Smooth muscle cell (in vitro differentiated cells): ENCODE results near the gene TIMP1. TPM values are rescaled to one million over a fixed set of nuclear protein-coding genes. Genes with fewer than 3 reads are reported as not detected.
A peak's percentile ranks its signal among the peaks of the same experiment; 100 is the strongest.

Experiments used
- DNase-seq: peaks from one replicate; lab custom pipeline; 2025; ENCODE audit not compliant: unreplicated experiment; lab: John Stamatoyannopoulos, UW
- H2AFZ ChIP-seq: fragments of 200-600 bp; sonication (generic); 2 replicates; pipeline ENCODE4 v1.6.0; 2016; ENCODE audit warnings: antibody characterized with exemption, low read depth, mild to moderate bottlenecking
- H3F3A ChIP-seq: fragments of 200-600 bp; sonication (generic); 2 replicates; pipeline ENCODE4 v1.6.0; 2017; ENCODE audit warnings: antibody characterized with exemption, low read depth
- H3K27ac ChIP-seq: fragments of 200-600 bp; sonication (generic); 2 replicates; pipeline ENCODE4 v1.5.1; 2016; ENCODE audit warnings: low read depth, mild to moderate bottlenecking
- H3K27me3 ChIP-seq: fragments of 200-600 bp; sonication (generic); 2 replicates; pipeline ENCODE4 v1.6.1; 2016; ENCODE audit warnings: low read depth, mild to moderate bottlenecking
- H3K36me3 ChIP-seq: fragments of 200-600 bp; sonication (generic); 2 replicates; pipeline ENCODE4 v1.5.1; 2016; ENCODE audit warnings: low read depth
- H3K4me1 ChIP-seq: fragments of 200-600 bp; sonication (generic); 2 replicates; pipeline ENCODE4 v1.5.1; 2016; ENCODE audit warnings: low read depth
- H3K4me2 ChIP-seq: fragments of 200-600 bp; sonication (generic); 2 replicates; pipeline ENCODE4 v1.6.0; 2016; ENCODE audit warnings: mild to moderate bottlenecking
- H3K4me3 ChIP-seq: fragments of 200-600 bp; sonication (generic); 2 replicates; pipeline ENCODE4 v1.5.1; 2016; ENCODE audit warnings: mild to moderate bottlenecking
- H3K79me2 ChIP-seq: fragments of 200-600 bp; sonication (generic); 2 replicates; pipeline ENCODE4 v1.6.0; 2016; ENCODE audit warnings: low read depth, mild to moderate bottlenecking
- H3K9ac ChIP-seq: fragments of 200-600 bp; sonication (generic); 2 replicates; pipeline ENCODE4 v1.6.0; 2016; ENCODE audit warnings: low read depth
- H3K9me3 ChIP-seq: fragments of 200-600 bp; sonication (generic); replicated peaks from 2 replicates; pipeline ENCODE4 v1.5.1; 2016; ENCODE audit warnings: low read depth
- H4K20me1 ChIP-seq: fragments of 200-600 bp; sonication (generic); 2 replicates; pipeline ENCODE4 v1.6.0; 2016; ENCODE audit warnings: low read depth
- WGBS: methylation state at CpG from one replicate; pipeline ENCODE4 v1.1.7; 2016; ENCODE audit warnings: low lambda C conversion rate; 5-methylcytosine and 5-hydroxymethylcytosine counted together
- polyA plus RNA-seq: library from polyadenylated mRNA; unstranded; fragments of >200 nt; fragmentation: Nextera tagmentation; extraction: Ambion mirVana; gene quantifications from 2 replicates; pipeline ENCODE4 v1.2.1, GENCODE V29; 2016
- total RNA-seq: library from RNA; depleted of rRNA; stranded (reverse); fragments of >200 nt; gene quantifications from 2 replicates; pipeline ENCODE4 v1.2.3, GENCODE V29; 2014
- TF ChIP-seq, protein P1 (sequence below): fragments of 200-600 bp; sonication (generic); IDR thresholded peaks from 2 replicates; pipeline ENCODE4 v1.5.1; 2017; ENCODE audit warnings: borderline replicate concordance, mild to moderate bottlenecking, antibody characterized with exemption; ENCODE audit not compliant: insufficient read depth, poor library complexity, severe bottlenecking

TIMP1 gene
- total and polyA plus RNA-seq, 2 experiments from 2014 or later = 3,796 to 15,830 TPM

DNA sequence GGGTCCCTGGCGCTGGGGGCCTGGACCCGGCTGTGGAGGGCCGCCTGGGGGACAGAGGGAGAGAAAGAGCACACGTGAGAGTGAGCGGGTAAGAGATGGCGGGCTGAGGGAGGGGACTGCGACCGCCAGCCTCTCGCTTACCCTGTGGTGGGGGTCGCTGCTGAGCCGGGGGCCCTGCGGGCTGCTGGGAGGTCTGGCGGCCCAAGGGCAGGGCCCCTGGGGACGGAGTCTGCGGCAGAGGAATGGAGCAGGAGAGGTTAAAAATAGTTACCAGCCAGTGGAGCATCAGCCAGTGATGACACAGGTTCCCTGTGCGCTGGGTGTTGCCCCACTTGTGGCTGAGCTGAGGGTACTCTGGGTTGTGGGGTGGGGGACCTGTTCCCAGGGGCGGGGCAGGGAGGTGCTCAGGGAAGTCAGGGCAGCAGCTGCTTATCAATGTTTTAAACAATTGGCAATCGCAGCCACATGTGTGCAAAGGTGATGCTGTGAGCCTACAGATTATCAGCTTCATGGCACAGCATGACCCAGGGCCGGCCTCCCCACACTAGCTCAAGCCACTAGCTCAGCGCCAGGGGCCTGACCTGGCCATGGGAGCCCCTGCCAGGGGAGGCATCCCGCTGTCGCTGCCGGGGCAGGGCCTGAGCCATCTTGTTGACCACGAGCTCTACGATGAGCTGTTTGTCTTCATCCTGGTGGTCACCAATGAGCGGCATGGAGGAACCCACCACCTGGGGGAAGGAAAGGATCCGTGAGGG lies 7.5 kb upstream of the TIMP1 start:
- WGBS = 73% methylated on average over 21 of the region's 27 CpGs
- Histone ChIP-seq H3K79me2 (no peaks in the 10 kb centered on the region), H2AFZ (no peak overlapping the region), H3K27me3 (no peaks in the 10 kb centered on the region), H3K9me3 (no peaks in the 10 kb centered on the region), H3K27ac (peak overlapping the region; percentile 77), H3K9ac (peak overlapping the region; percentile 47), H3K4me1 (no peaks in the 10 kb centered on the region), H3K36me3 (no peaks in the 10 kb centered on the region), H3K4me3 (peak overlapping the region; percentile 43), H3K4me2 (peak overlapping the region; percentile 82), H3F3A (no peaks in the 10 kb centered on the region), H4K20me1 (no peaks in the 10 kb centered on the region)
- TF ChIP-seq, protein P1, sequence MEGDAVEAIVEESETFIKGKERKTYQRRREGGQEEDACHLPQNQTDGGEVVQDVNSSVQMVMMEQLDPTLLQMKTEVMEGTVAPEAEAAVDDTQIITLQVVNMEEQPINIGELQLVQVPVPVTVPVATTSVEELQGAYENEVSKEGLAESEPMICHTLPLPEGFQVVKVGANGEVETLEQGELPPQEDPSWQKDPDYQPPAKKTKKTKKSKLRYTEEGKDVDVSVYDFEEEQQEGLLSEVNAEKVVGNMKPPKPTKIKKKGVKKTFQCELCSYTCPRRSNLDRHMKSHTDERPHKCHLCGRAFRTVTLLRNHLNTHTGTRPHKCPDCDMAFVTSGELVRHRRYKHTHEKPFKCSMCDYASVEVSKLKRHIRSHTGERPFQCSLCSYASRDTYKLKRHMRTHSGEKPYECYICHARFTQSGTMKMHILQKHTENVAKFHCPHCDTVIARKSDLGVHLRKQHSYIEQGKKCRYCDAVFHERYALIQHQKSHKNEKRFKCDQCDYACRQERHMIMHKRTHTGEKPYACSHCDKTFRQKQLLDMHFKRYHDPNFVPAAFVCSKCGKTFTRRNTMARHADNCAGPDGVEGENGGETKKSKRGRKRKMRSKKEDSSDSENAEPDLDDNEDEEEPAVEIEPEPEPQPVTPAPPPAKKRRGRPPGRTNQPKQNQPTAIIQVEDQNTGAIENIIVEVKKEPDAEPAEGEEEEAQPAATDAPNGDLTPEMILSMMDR = no peak
- no peak for DNase-seq

DNA sequence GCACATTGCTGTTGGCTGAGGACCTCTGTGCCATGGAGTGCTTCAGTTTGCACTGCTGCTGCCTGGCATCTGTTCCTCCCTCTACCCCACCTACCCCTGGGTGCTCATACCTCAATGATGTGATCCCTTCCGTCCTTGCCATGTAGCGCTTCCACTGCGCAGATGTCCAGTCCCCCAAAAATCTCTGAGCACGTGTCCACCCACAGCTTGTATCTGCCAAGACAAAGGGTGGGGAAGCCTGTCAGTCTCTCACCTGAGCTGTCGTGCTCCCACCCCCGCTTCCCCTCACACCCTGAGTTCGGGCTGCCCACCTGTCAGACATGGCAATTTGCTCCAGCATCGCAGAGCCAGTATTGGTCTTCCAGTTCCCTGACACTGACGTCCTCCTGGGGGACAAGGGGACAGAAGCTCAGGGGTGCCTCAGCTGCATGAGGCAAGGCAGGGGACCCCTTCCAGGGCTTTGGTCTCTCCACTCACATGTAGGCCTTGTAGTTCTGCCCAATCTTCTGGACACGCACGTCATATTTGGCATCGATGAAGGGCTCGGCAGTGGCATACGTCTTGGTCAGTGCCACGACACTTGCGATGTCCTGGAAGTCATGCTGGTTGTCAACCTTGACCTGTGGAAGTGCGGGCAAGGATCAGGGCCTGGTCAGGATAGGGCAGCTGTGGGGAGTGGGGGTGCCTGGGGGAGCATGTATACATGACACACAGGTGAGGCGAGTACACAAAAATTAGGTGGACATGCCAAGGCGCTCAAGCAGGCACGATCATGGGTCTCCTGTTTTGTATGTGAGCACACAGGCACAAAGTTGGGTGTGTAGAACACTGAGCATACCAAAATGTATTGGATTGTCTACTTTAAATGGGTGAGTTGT lies 6.0 kb upstream of the TIMP1 start:
- WGBS = 90% methylated on average over 20 of the region's 20 CpGs
- no peaks in the 10 kb centered on the region for H3K9me3 ChIP-seq
- H2AFZ ChIP-seq = no peak overlapping the region
- no peak overlapping the region for H3K27ac ChIP-seq
- no peak overlapping the region for H3K9ac ChIP-seq
- H3K36me3 ChIP-seq = no peaks in the 10 kb centered on the region
- H3K4me1 ChIP-seq = no peaks in the 10 kb centered on the region
- DNase-seq = no peak
- no peak overlapping the region for H3K4me3 ChIP-seq
- no peak overlapping the region for H3K4me2 ChIP-seq
- TF ChIP-seq, protein P1 = no peak
- no peaks in the 10 kb centered on the region for H3K79me2 ChIP-seq
- no peaks in the 10 kb centered on the region for H4K20me1 ChIP-seq
- no peaks in the 10 kb centered on the region for H3K27me3 ChIP-seq
- no peaks in the 10 kb centered on the region for H3F3A ChIP-seq

DNA sequence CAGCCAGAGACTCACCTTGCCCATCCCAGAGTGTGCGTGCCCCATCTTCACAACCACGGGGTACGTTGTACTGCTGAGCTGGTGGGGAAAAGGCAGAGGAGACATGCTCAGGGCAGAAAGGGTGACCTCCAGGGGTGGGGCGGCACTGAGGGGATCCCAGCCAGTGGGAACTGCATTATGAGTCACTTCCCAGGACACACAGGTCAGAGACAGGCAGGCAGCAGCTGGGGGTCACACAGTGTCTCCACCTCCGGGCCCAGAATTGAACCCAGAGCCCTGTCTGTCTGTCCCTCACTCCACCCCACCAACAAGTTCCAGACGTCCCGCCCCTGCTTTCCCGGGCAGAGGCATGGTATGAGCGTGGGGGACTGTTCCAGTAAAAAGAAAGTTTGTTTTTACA lies 4.8 kb upstream of the TIMP1 start:
- no peak overlapping the region for H3K9ac ChIP-seq
- H3K4me3 ChIP-seq = no peak overlapping the region
- no peaks in the 10 kb centered on the region for H3K79me2 ChIP-seq
- no peak for DNase-seq
- H3K27me3 ChIP-seq = no peaks in the 10 kb centered on the region
- H3K27ac ChIP-seq = no peak overlapping the region
- H3F3A ChIP-seq = no peaks in the 10 kb centered on the region
- no peak overlapping the region for H2AFZ ChIP-seq
- no peaks in the 10 kb centered on the region for H3K36me3 ChIP-seq
- H3K4me2 ChIP-seq = no peak overlapping the region
- H3K9me3 ChIP-seq = no peaks in the 10 kb centered on the region
- WGBS = 59% methylated on average over 9 of the region's 9 CpGs
- no peaks in the 10 kb centered on the region for H3K4me1 ChIP-seq
- TF ChIP-seq, protein P1 = no peak
- H4K20me1 ChIP-seq = no peaks in the 10 kb centered on the region
